ENCODE data around the gene STN1.

DNA sequence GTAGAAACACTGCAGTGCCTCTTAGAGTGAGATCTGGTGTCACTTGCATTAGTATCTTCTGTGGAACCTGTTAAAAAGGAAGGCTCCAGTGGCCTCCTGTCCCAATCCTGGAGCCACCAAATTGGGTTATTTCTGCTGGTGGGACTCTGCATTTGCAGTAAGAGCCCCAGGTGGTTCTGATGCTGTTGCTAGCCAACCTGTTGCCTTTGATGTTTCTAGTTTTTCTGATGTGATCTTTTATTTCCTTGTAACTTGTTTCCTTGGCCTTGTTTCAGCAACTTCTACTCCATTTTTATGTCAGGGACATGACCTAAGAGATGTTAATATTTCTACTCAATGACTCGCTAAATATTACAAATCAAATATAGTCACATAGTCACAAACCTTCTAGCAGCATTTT lies 12.5 kb upstream of the STN1 start:
- TF ChIP-seq EZH2phosphoT487 (IDR thresholded peaks at IDR 0.05; ENCODE audit: borderline replicate concordance, low read depth) (no peak), ELF1 (IDR thresholded peaks at IDR 0.05) (no peak), POLR2AphosphoS5 (IDR thresholded peaks at IDR 0.05; ENCODE audit: low read depth, low read length) (no peak), RAD21 (IDR thresholded peaks at IDR 0.05; ENCODE audit: low read length) (no peak)
- TF ChIP-seq, protein P1, sequence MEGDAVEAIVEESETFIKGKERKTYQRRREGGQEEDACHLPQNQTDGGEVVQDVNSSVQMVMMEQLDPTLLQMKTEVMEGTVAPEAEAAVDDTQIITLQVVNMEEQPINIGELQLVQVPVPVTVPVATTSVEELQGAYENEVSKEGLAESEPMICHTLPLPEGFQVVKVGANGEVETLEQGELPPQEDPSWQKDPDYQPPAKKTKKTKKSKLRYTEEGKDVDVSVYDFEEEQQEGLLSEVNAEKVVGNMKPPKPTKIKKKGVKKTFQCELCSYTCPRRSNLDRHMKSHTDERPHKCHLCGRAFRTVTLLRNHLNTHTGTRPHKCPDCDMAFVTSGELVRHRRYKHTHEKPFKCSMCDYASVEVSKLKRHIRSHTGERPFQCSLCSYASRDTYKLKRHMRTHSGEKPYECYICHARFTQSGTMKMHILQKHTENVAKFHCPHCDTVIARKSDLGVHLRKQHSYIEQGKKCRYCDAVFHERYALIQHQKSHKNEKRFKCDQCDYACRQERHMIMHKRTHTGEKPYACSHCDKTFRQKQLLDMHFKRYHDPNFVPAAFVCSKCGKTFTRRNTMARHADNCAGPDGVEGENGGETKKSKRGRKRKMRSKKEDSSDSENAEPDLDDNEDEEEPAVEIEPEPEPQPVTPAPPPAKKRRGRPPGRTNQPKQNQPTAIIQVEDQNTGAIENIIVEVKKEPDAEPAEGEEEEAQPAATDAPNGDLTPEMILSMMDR (IDR thresholded peaks at IDR 0.05), result no peak
- TF ChIP-seq, protein P2, sequence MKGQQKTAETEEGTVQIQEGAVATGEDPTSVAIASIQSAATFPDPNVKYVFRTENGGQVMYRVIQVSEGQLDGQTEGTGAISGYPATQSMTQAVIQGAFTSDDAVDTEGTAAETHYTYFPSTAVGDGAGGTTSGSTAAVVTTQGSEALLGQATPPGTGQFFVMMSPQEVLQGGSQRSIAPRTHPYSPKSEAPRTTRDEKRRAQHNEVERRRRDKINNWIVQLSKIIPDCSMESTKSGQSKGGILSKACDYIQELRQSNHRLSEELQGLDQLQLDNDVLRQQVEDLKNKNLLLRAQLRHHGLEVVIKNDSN (IDR thresholded peaks at IDR 0.05; ENCODE audit: borderline replicate concordance, low read depth), result no peak
- TF ChIP-seq, protein P3, sequence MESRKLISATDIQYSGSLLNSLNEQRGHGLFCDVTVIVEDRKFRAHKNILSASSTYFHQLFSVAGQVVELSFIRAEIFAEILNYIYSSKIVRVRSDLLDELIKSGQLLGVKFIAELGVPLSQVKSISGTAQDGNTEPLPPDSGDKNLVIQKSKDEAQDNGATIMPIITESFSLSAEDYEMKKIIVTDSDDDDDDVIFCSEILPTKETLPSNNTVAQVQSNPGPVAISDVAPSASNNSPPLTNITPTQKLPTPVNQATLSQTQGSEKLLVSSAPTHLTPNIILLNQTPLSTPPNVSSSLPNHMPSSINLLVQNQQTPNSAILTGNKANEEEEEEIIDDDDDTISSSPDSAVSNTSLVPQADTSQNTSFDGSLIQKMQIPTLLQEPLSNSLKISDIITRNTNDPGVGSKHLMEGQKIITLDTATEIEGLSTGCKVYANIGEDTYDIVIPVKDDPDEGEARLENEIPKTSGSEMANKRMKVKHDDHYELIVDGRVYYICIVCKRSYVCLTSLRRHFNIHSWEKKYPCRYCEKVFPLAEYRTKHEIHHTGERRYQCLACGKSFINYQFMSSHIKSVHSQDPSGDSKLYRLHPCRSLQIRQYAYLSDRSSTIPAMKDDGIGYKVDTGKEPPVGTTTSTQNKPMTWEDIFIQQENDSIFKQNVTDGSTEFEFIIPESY (IDR thresholded peaks at IDR 0.05; ENCODE audit: borderline replicate concordance, low read depth), result no peak
